Activated T-helper 17 cell treated with anti-CD3 and anti-CD28 coated beads, Interleukin-2, amount 50 U/mL, for 72 hours (primary cell): ENCODE data around the gene TMCO4. TPM values are rescaled to one million over a fixed set of nuclear protein-coding genes. Genes with fewer than 3 reads are reported as not detected.

Experiments used
- ATAC-seq: fragments of 150-1000 bp; cut with Tn5 transposase; replicated peaks from 2 replicates; pipeline ENCODE4 v1.10.0; 2021; ENCODE audit warnings: mild to moderate bottlenecking, moderate library complexity
- H3K27ac Mint-ChIP-seq: one replicate; pipeline ENCODE4 v1.8.0; 2022; ENCODE audit warnings: mixed read lengths
- H3K27me3 Mint-ChIP-seq: one replicate; pipeline ENCODE4 v1.8.0; 2022; ENCODE audit warnings: mixed read lengths
- H3K36me3 Mint-ChIP-seq: one replicate; pipeline ENCODE4 v1.8.0; 2022; ENCODE audit warnings: low read depth, mild to moderate bottlenecking, mixed read lengths
- H3K4me1 Mint-ChIP-seq: one replicate; pipeline ENCODE4 v1.8.0; 2022; ENCODE audit warnings: mixed read lengths
- H3K4me3 Mint-ChIP-seq: one replicate; pipeline ENCODE4 v1.8.0; 2022; ENCODE audit warnings: mild to moderate bottlenecking, mixed read lengths
- H3K9me3 Mint-ChIP-seq: one replicate; pipeline ENCODE4 v1.8.0; 2022; ENCODE audit warnings: mixed read lengths
- total RNA-seq, 2 donors: library from RNA; stranded (reverse); gene quantifications; one replicate each; pipeline ENCODE4 v1.2.3, GENCODE V29; 2022

TMCO4 gene
- total RNA-seq, 2 donors from 2014 or later: 8.9 to 12.6 TPM

- Mint-ChIP-seq H3K27ac (no peak overlapping the region), H3K9me3 (no peaks in the 10 kb centered on the region), H3K36me3 (peaks cover 24% of the 10 kb centered on the region), H3K4me1 (no peaks in the 10 kb centered on the region), H3K4me3 (no peak overlapping the region), H3K27me3 (no peaks in the 10 kb centered on the region)
- ATAC-seq: no peak
Measured at GRCh38 chr1:19757641-19758040, 42.1 kb downstream of the TMCO4 start.

- H3K27ac Mint-ChIP-seq: no peak overlapping the region
- H3K9me3 Mint-ChIP-seq: no peaks in the 10 kb centered on the region
- H3K4me3 Mint-ChIP-seq: no peak overlapping the region
- ATAC-seq: no peak
- H3K4me1 Mint-ChIP-seq: no peaks in the 10 kb centered on the region
- peaks cover 28% of the 10 kb centered on the region for H3K36me3 Mint-ChIP-seq
- H3K27me3 Mint-ChIP-seq: no peaks in the 10 kb centered on the region
Measured at GRCh38 chr1:19756480-19756879, 43.2 kb downstream of the TMCO4 start.

DNA sequence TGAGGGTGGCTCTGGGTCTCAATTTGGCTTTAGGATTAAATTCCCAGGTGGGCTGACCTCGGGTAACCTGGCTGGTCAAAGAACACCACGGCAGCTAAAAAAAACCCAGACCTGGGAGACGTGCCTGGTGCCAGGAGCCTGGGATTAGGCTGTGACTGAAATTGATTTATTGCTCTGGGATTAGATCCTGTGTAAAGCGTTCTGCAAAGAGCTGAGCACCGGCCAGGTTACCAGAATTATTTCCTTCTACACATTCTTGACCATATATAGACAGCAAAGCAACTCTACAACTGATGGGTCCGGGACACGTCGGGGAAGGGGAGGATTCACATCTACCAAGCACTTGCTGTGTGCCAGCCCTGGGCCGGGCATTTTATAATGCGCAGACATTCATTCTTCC lies 45.2 kb downstream of the TMCO4 start:
- no peaks in the 10 kb centered on the region for H3K4me1 Mint-ChIP-seq
- no peak overlapping the region for H3K27ac Mint-ChIP-seq
- H3K4me3 Mint-ChIP-seq: no peak overlapping the region
- no peaks in the 10 kb centered on the region for H3K9me3 Mint-ChIP-seq
- H3K27me3 Mint-ChIP-seq: no peaks in the 10 kb centered on the region
- H3K36me3 Mint-ChIP-seq: peaks cover 41% of the 10 kb centered on the region
- ATAC-seq: no peak

- H3K27ac Mint-ChIP-seq: no peak overlapping the region
- no peaks in the 10 kb centered on the region for H3K9me3 Mint-ChIP-seq
- peaks cover 49% of the 10 kb centered on the region for H3K36me3 Mint-ChIP-seq
- no peak overlapping the region for H3K4me3 Mint-ChIP-seq
- H3K4me1 Mint-ChIP-seq: no peaks in the 10 kb centered on the region
- no peak for ATAC-seq
- no peaks in the 10 kb centered on the region for H3K27me3 Mint-ChIP-seq
Measured at GRCh38 chr1:19752083-19752696, 47.5 kb downstream of the TMCO4 start.

GRCh38 chr1:19750882-19751276 lies 48.8 kb downstream of the TMCO4 start:
- ATAC-seq: no peak
- H3K36me3 Mint-ChIP-seq: peaks cover 60% of the 10 kb centered on the region
- H3K27ac Mint-ChIP-seq: no peak overlapping the region
- no peaks in the 10 kb centered on the region for H3K4me1 Mint-ChIP-seq
- no peaks in the 10 kb centered on the region for H3K9me3 Mint-ChIP-seq
- H3K4me3 Mint-ChIP-seq: no peak overlapping the region
- H3K27me3 Mint-ChIP-seq: no peaks in the 10 kb centered on the region

GRCh38 chr1:19750101-19750881 lies 49.4 kb downstream of the TMCO4 start:
- ATAC-seq: no peak
- no peaks in the 10 kb centered on the region for H3K9me3 Mint-ChIP-seq
- H3K36me3 Mint-ChIP-seq: peaks cover 59% of the 10 kb centered on the region
- H3K4me3 Mint-ChIP-seq: no peak overlapping the region
- H3K27me3 Mint-ChIP-seq: no peaks in the 10 kb centered on the region
- H3K27ac Mint-ChIP-seq: no peak overlapping the region
- H3K4me1 Mint-ChIP-seq: no peaks in the 10 kb centered on the region

- Mint-ChIP-seq H3K36me3 (peaks cover 54% of the 10 kb centered on the region), H3K27ac (no peak overlapping the region), H3K4me1 (no peaks in the 10 kb centered on the region), H3K27me3 (no peaks in the 10 kb centered on the region), H3K4me3 (no peak overlapping the region), H3K9me3 (no peaks in the 10 kb centered on the region)
- ATAC-seq: no peak
Measured at GRCh38 chr1:19749685-19750084, 50.0 kb downstream of the TMCO4 start.

GRCh38 chr1:19747761-19748160 lies 52.0 kb downstream of the TMCO4 start:
- no peaks in the 10 kb centered on the region for H3K9me3 Mint-ChIP-seq
- ATAC-seq: no peak
- H3K27ac Mint-ChIP-seq: no peak overlapping the region
- H3K4me1 Mint-ChIP-seq: no peaks in the 10 kb centered on the region
- peaks cover 41% of the 10 kb centered on the region for H3K36me3 Mint-ChIP-seq
- no peaks in the 10 kb centered on the region for H3K27me3 Mint-ChIP-seq
- no peak overlapping the region for H3K4me3 Mint-ChIP-seq

DNA sequence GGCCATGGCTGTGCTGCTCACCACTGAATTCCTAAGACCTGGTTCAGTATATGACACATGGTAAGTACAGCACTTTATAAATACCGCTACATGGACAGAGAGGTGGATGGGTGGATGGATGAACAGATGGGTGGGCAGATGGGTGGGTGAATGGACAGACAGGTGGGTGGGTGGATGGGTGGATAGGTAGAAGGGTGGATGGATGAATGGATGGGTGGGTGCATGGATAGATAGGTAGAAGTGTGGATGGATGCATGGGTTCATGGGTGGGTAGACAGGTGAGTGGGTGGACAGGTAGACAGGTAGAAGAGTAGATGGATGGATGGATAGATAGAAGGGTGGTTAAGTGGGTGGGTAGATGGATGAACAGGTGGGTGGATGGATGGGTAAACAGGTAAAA lies 54.8 kb downstream of the TMCO4 start:
- Mint-ChIP-seq H3K36me3 (peaks cover 25% of the 10 kb centered on the region), H3K27me3 (no peaks in the 10 kb centered on the region), H3K9me3 (no peaks in the 10 kb centered on the region), H3K4me3 (no peak overlapping the region), H3K27ac (no peak overlapping the region), H3K4me1 (no peaks in the 10 kb centered on the region)
- no peak for ATAC-seq

DNA sequence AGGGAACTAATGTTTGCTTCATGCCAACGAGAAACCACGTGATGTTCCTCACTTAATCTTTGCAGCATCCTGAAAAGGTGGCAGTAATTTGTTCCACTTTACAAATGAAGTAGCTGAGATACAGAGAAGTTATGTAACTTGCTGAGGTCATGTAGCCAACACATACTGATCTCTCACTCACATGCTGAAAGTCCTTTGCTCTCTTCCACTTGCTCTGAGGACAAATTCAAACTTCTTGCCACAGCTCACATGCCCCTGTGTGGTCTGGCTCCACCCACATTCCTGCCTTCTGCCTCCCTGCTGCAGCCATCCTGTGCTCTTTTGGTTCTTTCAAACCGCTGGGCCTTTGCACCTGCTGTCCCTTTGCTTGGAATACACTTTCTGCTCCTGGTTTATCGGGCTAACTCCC lies 55.4 kb downstream of the TMCO4 start:
- Mint-ChIP-seq H3K9me3 (no peaks in the 10 kb centered on the region), H3K4me1 (no peaks in the 10 kb centered on the region), H3K4me3 (no peak overlapping the region), H3K36me3 (peaks cover 21% of the 10 kb centered on the region), H3K27me3 (no peaks in the 10 kb centered on the region), H3K27ac (no peak overlapping the region)
- ATAC-seq: no peak

DNA sequence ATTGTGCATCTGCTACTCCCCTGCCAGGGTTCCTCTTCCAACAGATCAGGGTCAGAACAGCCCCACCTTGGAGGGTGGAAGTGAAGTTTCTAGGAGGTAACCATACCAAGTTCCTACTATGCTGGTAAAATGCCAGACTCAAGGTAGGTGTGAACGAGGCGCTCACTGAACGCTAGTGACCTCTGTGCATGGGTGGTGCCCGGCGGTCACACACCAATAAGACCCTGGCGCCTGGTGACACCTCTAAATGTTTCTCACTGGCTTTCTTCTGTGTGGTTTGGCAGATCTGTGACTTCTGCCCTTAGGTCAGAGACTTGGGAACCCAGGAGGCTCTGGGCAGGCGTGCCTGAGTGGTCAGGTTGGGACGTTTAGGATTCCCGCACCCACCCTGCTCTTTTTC lies 55.9 kb downstream of the TMCO4 start:
- no peak for ATAC-seq
- peaks cover 23% of the 10 kb centered on the region for H3K36me3 Mint-ChIP-seq
- H3K27ac Mint-ChIP-seq: no peak overlapping the region
- no peak overlapping the region for H3K4me3 Mint-ChIP-seq
- no peaks in the 10 kb centered on the region for H3K4me1 Mint-ChIP-seq
- no peaks in the 10 kb centered on the region for H3K9me3 Mint-ChIP-seq
- no peaks in the 10 kb centered on the region for H3K27me3 Mint-ChIP-seq

DNA sequence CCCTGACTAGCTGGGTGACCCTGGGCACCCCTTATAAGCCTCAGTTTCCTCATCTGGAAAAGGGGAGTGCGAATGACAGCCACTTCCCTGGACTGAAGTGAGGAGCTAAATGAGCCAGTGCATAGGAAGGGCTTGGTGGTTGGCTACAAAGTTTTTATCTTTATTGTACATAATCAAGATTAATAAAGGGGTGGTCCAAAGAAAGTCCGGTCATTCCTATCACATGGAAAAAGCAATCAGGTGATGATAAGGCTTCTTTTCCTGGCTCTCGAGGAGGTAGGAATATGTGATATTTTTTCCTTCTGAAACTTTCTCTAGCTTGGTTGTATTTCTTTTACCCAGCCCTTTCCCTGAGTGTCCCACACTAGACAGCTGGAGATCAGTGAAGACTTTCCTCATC lies 56.5 kb downstream of the TMCO4 start:
- Mint-ChIP-seq H3K36me3 (peaks cover 24% of the 10 kb centered on the region), H3K4me1 (no peaks in the 10 kb centered on the region), H3K27ac (no peak overlapping the region), H3K4me3 (no peak overlapping the region), H3K9me3 (no peaks in the 10 kb centered on the region), H3K27me3 (no peaks in the 10 kb centered on the region)
- ATAC-seq: no peak

DNA sequence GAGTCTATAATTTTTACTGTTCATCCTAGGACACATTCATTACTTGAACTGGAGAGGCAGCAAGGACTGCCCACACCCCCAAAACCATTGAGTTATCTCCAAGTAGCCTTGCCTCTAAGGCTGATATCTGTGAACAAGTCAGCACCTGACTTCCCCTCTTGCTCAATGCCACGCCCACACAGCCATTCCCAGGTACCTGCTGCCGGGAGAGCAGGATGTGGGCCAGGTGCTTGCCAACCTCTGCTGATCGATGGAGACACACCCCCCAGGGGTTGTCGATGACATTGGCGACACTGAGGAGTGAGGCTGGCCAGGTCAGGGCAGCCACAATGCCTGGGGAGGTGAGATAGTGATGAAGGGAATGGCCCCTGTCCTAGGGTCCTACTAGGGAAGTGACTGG lies 60.1 kb downstream of the TMCO4 start:
- no peak for ATAC-seq
- Mint-ChIP-seq H3K36me3 (peaks cover 6% of the 10 kb centered on the region), H3K9me3 (no peaks in the 10 kb centered on the region), H3K4me3 (no peak overlapping the region), H3K27ac (no peak overlapping the region), H3K4me1 (no peaks in the 10 kb centered on the region), H3K27me3 (no peaks in the 10 kb centered on the region)

DNA sequence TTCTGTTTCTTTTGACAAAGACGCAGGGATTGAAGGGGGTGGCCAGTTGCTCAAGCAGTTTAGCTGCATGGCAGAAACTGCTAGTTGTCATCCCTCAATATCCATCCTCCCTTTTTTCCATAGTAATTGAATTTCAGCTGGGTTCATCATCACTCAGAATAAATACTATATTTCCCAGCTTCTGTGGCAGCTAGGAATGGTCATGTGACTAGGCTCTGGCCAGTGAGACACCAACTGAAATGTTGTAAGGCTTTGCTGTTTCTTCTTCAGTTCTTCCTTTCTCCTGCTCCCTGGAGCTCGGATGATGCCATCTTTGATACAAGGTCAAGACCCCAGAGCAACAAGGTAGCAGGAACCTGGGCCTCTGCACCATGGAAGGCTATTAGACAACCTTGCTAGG lies 61.0 kb downstream of the TMCO4 start:
- Mint-ChIP-seq H3K9me3 (no peaks in the 10 kb centered on the region), H3K4me3 (no peak overlapping the region), H3K27ac (no peak overlapping the region), H3K4me1 (no peaks in the 10 kb centered on the region), H3K36me3 (peaks cover 6% of the 10 kb centered on the region), H3K27me3 (no peaks in the 10 kb centered on the region)
- ATAC-seq: no peak

GRCh38 chr1:19738076-19738475 lies 61.6 kb downstream of the TMCO4 start:
- Mint-ChIP-seq H3K4me1 (no peaks in the 10 kb centered on the region), H3K9me3 (no peaks in the 10 kb centered on the region), H3K27ac (no peak overlapping the region), H3K36me3 (peaks cover 6% of the 10 kb centered on the region), H3K4me3 (no peak overlapping the region), H3K27me3 (no peaks in the 10 kb centered on the region)
- ATAC-seq: no peak
